HG02840 (cell line): ENCODE results near the gene CNGA2.

ENCODE experiments used
- ATAC-seq: cut with Tn5 transposase; IDR thresholded peaks from one replicate; pipeline ENCODE4 v1.9.1; 2021; ENCODE audit warnings: mild to moderate bottlenecking, moderate library complexity, moderate number of reproducible peaks; ENCODE audit not compliant: unreplicated experiment, low FRiP score

Gene CNGA2

GRCh38 chrX:151711154-151711553 lies 23.4 kb upstream of the CNGA2 start:
- no peak for ATAC-seq

GRCh38 chrX:151711787-151712186 lies 22.8 kb upstream of the CNGA2 start:
- ATAC-seq, result no peak

GRCh38 chrX:151712253-151712652 lies 22.3 kb upstream of the CNGA2 start:
- ATAC-seq, result no peak

- ATAC-seq, result no peak
Measured at GRCh38 chrX:151713849-151714248, 20.7 kb upstream of the CNGA2 start.

GRCh38 chrX:151714362-151714761 lies 20.2 kb upstream of the CNGA2 start:
- ATAC-seq, result no peak

- ATAC-seq, result no peak
Measured at GRCh38 chrX:151715752-151716151, 18.8 kb upstream of the CNGA2 start, which contains the start of gene FATE1. TSS of gene FATE1 (plus strand) at chrX:151716035. CDS start at chrX:151716120, 85 bp downstream.

GRCh38 chrX:151722241-151722846 lies 12.2 kb upstream of the CNGA2 start:
- ATAC-seq, result no peak

GRCh38 chrX:151723156-151723760 lies 11.3 kb upstream of the CNGA2 start:
- no peak for ATAC-seq

GRCh38 chrX:151724563-151725337 lies 9.8 kb upstream of the CNGA2 start:
- no peak for ATAC-seq

GRCh38 chrX:151725338-151725614 lies 9.3 kb upstream of the CNGA2 start:
- no peak for ATAC-seq

GRCh38 chrX:151726751-151727150 lies 7.8 kb upstream of the CNGA2 start:
- no peak for ATAC-seq

- ATAC-seq, result no peak
Measured at GRCh38 chrX:151727346-151727745, 7.2 kb upstream of the CNGA2 start.

GRCh38 chrX:151729056-151729725 lies 5.4 kb upstream of the CNGA2 start:
- no peak for ATAC-seq

GRCh38 chrX:151735219-151735618 lies 673 bp downstream of the CNGA2 start:
- no peak for ATAC-seq

GRCh38 chrX:151736685-151737084 lies 2.1 kb downstream of the CNGA2 start:
- no peak for ATAC-seq

- no peak for ATAC-seq
Measured at GRCh38 chrX:151737494-151737893, 2.9 kb downstream of the CNGA2 start.

GRCh38 chrX:151738751-151739150 lies 4.2 kb downstream of the CNGA2 start:
- no peak for ATAC-seq

- no peak for ATAC-seq
Measured at GRCh38 chrX:151741606-151742005, 7.1 kb downstream of the CNGA2 start.

- no peak for ATAC-seq
Measured at GRCh38 chrX:151742311-151742710, 7.8 kb downstream of the CNGA2 start.

- ATAC-seq, result no peak
Measured at GRCh38 chrX:151743651-151744470, 9.3 kb downstream of the CNGA2 start.

- ATAC-seq, result no peak
Measured at GRCh38 chrX:151745651-151746050, 11.1 kb downstream of the CNGA2 start.
